Natural killer cell (primary cell): ENCODE data around the gene MIOX. TPM values are rescaled to one million over a fixed set of nuclear protein-coding genes. Genes with fewer than 3 reads are reported as not detected.

Source experiments
- ATAC-seq, 3 donors: fragments of 150-1000 bp in 2 of 3; fragments of 200-7000 bp in 1 of 3; cut with Tn5 transposase; 1 replicate in 1 of 3; 2 replicates in 2 of 3; pipeline ENCODE4 v1.10.0; 2021; ENCODE audit warnings: mild to moderate bottlenecking in 2 of 3, moderate library complexity in 2 of 3
- DNase-seq, 2 donors: peaks; one replicate each; pipeline versions ENCODE4 v3.0.0 to v3.0.0-alpha.2; 2013 to 2021; ENCODE audit warnings: mixed read lengths in 1 of 2
- H3K27ac ChIP-seq: one replicate; pipeline ENCODE4 v1.5.1; 2013; ENCODE audit warnings: mild to moderate bottlenecking, low read length
- H3K27me3 ChIP-seq: one replicate; pipeline ENCODE4 v1.6.1; 2013; ENCODE audit warnings: low read length; ENCODE audit not compliant: control insufficient read depth, insufficient read depth
- H3K36me3 ChIP-seq: one replicate; pipeline ENCODE4 v1.6.1; 2013; ENCODE audit warnings: low read length; ENCODE audit not compliant: control insufficient read depth, insufficient read depth
- H3K4me1 ChIP-seq: one replicate; pipeline ENCODE4 v1.6.1; 2013; ENCODE audit warnings: low read length; ENCODE audit not compliant: control insufficient read depth, insufficient read depth
- H3K4me3 ChIP-seq: one replicate; pipeline ENCODE4 v1.5.1; 2013; ENCODE audit warnings: low read length
- H3K9me3 ChIP-seq: one replicate; pipeline ENCODE4 v1.6.1; 2013; ENCODE audit warnings: low read length; ENCODE audit not compliant: control insufficient read depth, insufficient read depth
- H3K27ac Mint-ChIP-seq, 2 donors: one replicate each; pipeline ENCODE4 v1.8.0; 2022; ENCODE audit warnings: mild to moderate bottlenecking in 2 of 2, mixed read lengths in 2 of 2, moderate library complexity in 1 of 2
- H3K27me3 Mint-ChIP-seq, 2 donors: one replicate each; pipeline ENCODE4 v1.8.0; 2022; ENCODE audit warnings: low read depth in 2 of 2, mixed read lengths in 2 of 2
- H3K36me3 Mint-ChIP-seq: one replicate; pipeline ENCODE4 v1.8.0; 2022; ENCODE audit warnings: mixed read lengths
- H3K4me1 Mint-ChIP-seq, 2 donors: one replicate each; pipeline ENCODE4 v1.8.0; 2022; ENCODE audit warnings: mixed read lengths in 2 of 2
- H3K4me3 Mint-ChIP-seq: one replicate; pipeline ENCODE4 v1.8.0; 2022; ENCODE audit warnings: mild to moderate bottlenecking, moderate library complexity, mixed read lengths
- H3K9me3 Mint-ChIP-seq, 2 donors: one replicate each; pipeline ENCODE4 v1.8.0; 2022; ENCODE audit warnings: mixed read lengths in 2 of 2
- CTCF ChIP-seq: fragments of 200-600 bp; IDR thresholded peaks from one replicate; pipeline ENCODE4 v1.8.0; 2022; ENCODE audit warnings: antibody characterized with exemption
- WGBS: methylation state at CpG from one replicate; pipeline ENCODE4 v1.1.7; 2013; ENCODE audit warnings: missing lambda C conversion rate; ENCODE audit not compliant: insufficient coverage; 5-methylcytosine and 5-hydroxymethylcytosine counted together
- intact Hi-C: fragments of 100-400 bp; cut with micrococcal nuclease; formaldehyde crosslinking; loops from one replicate; pipeline ENCODE4 v1.14.2; 2022
- total RNA-seq, 4 donors: library from RNA; stranded (reverse); fragments of 120-200 nt in 1 of 4; gene quantifications; one replicate each; pipeline versions ENCODE4 v1.2.3 to v1.2.4, GENCODE V29; 2013 to 2022

MIOX gene
- total RNA-seq, 3 donors from 2014 or later (not counting 1 experiment from before 2014, with no cell fraction given) = 0.23 TPM; not detected in 2

GRCh38 chr22:50522208-50522805 lies 35.6 kb downstream of the MIOX start:
- no peak overlapping the region for H3K4me3 Mint-ChIP-seq
- peaks cover 21% of the 10 kb centered on the region for H3K4me1 ChIP-seq
- peaks cover 45% of the 10 kb centered on the region for H3K36me3 ChIP-seq
- intact Hi-C loops = no loop called here
- 95% methylated on average over 15 of the region's 15 CpGs for WGBS
- no peaks in the 10 kb centered on the region for H3K9me3 Mint-ChIP-seq
- H3K9me3 ChIP-seq = no peaks in the 10 kb centered on the region
- ATAC-seq (no peak), DNase-seq (no peak)
- H3K36me3 Mint-ChIP-seq = no peaks in the 10 kb centered on the region
- H3K4me1 Mint-ChIP-seq = peaks cover 15 to 17% of the 10 kb centered on the region in 2 donors
- H3K27ac Mint-ChIP-seq = no peak overlapping the region
- H3K27me3 Mint-ChIP-seq = no peaks in the 10 kb centered on the region
- no peak overlapping the region for H3K4me3 ChIP-seq
- no peak overlapping the region for H3K27ac ChIP-seq
- no peaks in the 10 kb centered on the region for H3K27me3 ChIP-seq
- TF ChIP-seq CTCF = no peak

- no peaks in the 10 kb centered on the region for H3K36me3 Mint-ChIP-seq
- no peak overlapping the region for H3K27ac Mint-ChIP-seq
- intact Hi-C loops = no loop called here
- no peak for ATAC-seq
- no peak overlapping the region for H3K27ac ChIP-seq
- no peak for DNase-seq
- H3K4me1 ChIP-seq = peaks cover 27% of the 10 kb centered on the region
- H3K9me3 Mint-ChIP-seq = no peaks in the 10 kb centered on the region
- no peaks in the 10 kb centered on the region for H3K27me3 Mint-ChIP-seq
- peaks cover 21 to 24% of the 10 kb centered on the region in 2 donors for H3K4me1 Mint-ChIP-seq
- H3K9me3 ChIP-seq = no peaks in the 10 kb centered on the region
- no peak overlapping the region for H3K4me3 ChIP-seq
- H3K27me3 ChIP-seq = no peaks in the 10 kb centered on the region
- H3K36me3 ChIP-seq = peaks cover 39% of the 10 kb centered on the region
- no peak overlapping the region for H3K4me3 Mint-ChIP-seq
- no peak for TF ChIP-seq CTCF
- 96% methylated on average over 21 of the region's 22 CpGs for WGBS
Observed at GRCh38 chr22:50522806-50523438, 36.3 kb downstream of the MIOX start.

GRCh38 chr22:50523458-50523805 lies 36.8 kb downstream of the MIOX start:
- Mint-ChIP-seq H3K27ac (no peak overlapping the region), H3K27me3 (no peaks in the 10 kb centered on the region), H3K36me3 (no peaks in the 10 kb centered on the region), H3K4me3 (no peak overlapping the region), H3K4me1 (peaks cover 26% of the 10 kb centered on the region in 2 donors), H3K9me3 (no peaks in the 10 kb centered on the region)
- ATAC-seq (no peak), DNase-seq (no peak)
- no peak overlapping the region for H3K4me3 ChIP-seq
- H3K4me1 ChIP-seq = peaks cover 32% of the 10 kb centered on the region
- intact Hi-C loops = no loop called here
- WGBS = 98% methylated on average over 16 of the region's 16 CpGs
- H3K36me3 ChIP-seq = peaks cover 34% of the 10 kb centered on the region
- no peaks in the 10 kb centered on the region for H3K9me3 ChIP-seq
- no peak overlapping the region for H3K27ac ChIP-seq
- TF ChIP-seq CTCF = no peak
- H3K27me3 ChIP-seq = no peaks in the 10 kb centered on the region
